HEK293 (cell line): ENCODE results near the gene SCD.

Experiments used
- CTCF ChIA-PET: fragments of 350-600 bp; formaldehyde crosslinking; extraction: SDS; loops from one replicate; lab custom pipeline; 2021; ENCODE audit warnings: antibody characterized with exemption; lab: Yijun Ruan, JAX
- POLR2A ChIA-PET: fragments of 300-600 bp; formaldehyde crosslinking; extraction: SDS; loops from one replicate; lab custom pipeline; 2020; ENCODE audit warnings: antibody characterized with exemption, inconsistent platforms; lab: Yijun Ruan, JAX
- H3K27ac ChIP-seq: fragments of 200-500 bp; sonication (Bioruptor generic); 2 replicates; pipeline ENCODE4 v1.5.1; 2014; ENCODE audit warnings: low read depth, low read length, control low read depth, inconsistent platforms; ENCODE audit errors: extremely low read depth
- H3K36me3 ChIP-seq, 2 experiments: fragments of 200-500 bp in 1 of 2; sonication (Bioruptor generic) in 1 of 2; 1 replicate in 1 of 2; 2 replicates in 1 of 2; pipeline ENCODE4 v1.5.1; 2014 to 2017; ENCODE audit warnings: inconsistent platforms in 2 of 2, low read length in 2 of 2; ENCODE audit not compliant: control insufficient read depth in 2 of 2, insufficient read depth in 1 of 2
- H3K4me1 ChIP-seq: fragments of 200-500 bp; sonication (Bioruptor generic); 2 replicates; pipeline ENCODE4 v1.5.1; 2014; ENCODE audit warnings: mild to moderate bottlenecking, low read length, inconsistent platforms; ENCODE audit not compliant: control insufficient read depth, insufficient read depth
- H3K4me3 ChIP-seq: 2 replicates; pipeline ENCODE4 v1.5.1; 2011; ENCODE audit warnings: low read depth, mild to moderate bottlenecking, control low read depth, low read length, moderate library complexity
- H3K9me3 ChIP-seq: fragments of 200-500 bp; sonication (Bioruptor generic); 2 replicates; pipeline ENCODE4 v1.5.1; 2014; ENCODE audit warnings: low read depth, low read length, inconsistent platforms; ENCODE audit not compliant: control insufficient read depth, insufficient read depth
- KLF16 ChIP-seq: fragments of 450-650 bp; formaldehyde crosslinking; IDR thresholded peaks from 2 replicates; pipeline ENCODE4 v1.5.1; 2017; ENCODE audit warnings: missing biosample characterization, missing genetic modification characterization
- SP3 ChIP-seq: fragments of 450-650 bp; formaldehyde crosslinking; IDR thresholded peaks from 2 replicates; pipeline ENCODE4 v1.5.1; 2016; ENCODE audit warnings: missing biosample characterization, missing genetic modification characterization
- WT1 ChIP-seq: fragments of 450-650 bp; formaldehyde crosslinking; IDR thresholded peaks from 2 replicates; pipeline ENCODE4 v1.5.1; 2016; ENCODE audit warnings: missing biosample characterization, missing genetic modification characterization
- ZBTB7A ChIP-seq: fragments of 450-650 bp; formaldehyde crosslinking; IDR thresholded peaks from 2 replicates; pipeline ENCODE4 v1.5.1; 2016; ENCODE audit warnings: low read depth, missing biosample characterization, missing genetic modification characterization
- ZNF274 ChIP-seq, 2 experiments: fragments of 200-500 bp in 1 of 2; fragments of 450-650 bp in 1 of 2; sonication (Bioruptor generic) in 1 of 2; formaldehyde crosslinking in 1 of 2; IDR thresholded peaks; 2 replicates each; pipeline versions ENCODE4 v1.5.1 to v1.6.1; 2014 to 2016; ENCODE audit warnings: borderline replicate concordance in 1 of 2, inconsistent platforms in 1 of 2, low read length in 1 of 2, missing biosample characterization in 1 of 2, missing genetic modification characterization in 1 of 2
- ZNF394 ChIP-seq: fragments of 450-650 bp; formaldehyde crosslinking; IDR thresholded peaks from 2 replicates; pipeline ENCODE4 v1.5.1; 2016; ENCODE audit warnings: missing biosample characterization, missing genetic modification characterization, mild to moderate bottlenecking, moderate library complexity, borderline replicate concordance
- ZNF433 ChIP-seq: fragments of 450-650 bp; formaldehyde crosslinking; IDR thresholded peaks from 2 replicates; pipeline ENCODE4 v1.5.1; 2016; ENCODE audit warnings: missing biosample characterization, missing genetic modification characterization, low read depth
- ZNF521 ChIP-seq: fragments of 450-650 bp; formaldehyde crosslinking; IDR thresholded peaks from 2 replicates; pipeline ENCODE4 v1.5.1; 2017; ENCODE audit warnings: missing biosample characterization, mild to moderate bottlenecking, missing genetic modification characterization
- ZNF561 ChIP-seq: fragments of 450-650 bp; IDR thresholded peaks from 2 replicates; pipeline ENCODE4 v1.5.1; 2018; ENCODE audit warnings: missing biosample characterization, missing genetic modification characterization, borderline replicate concordance
- ZNF626 ChIP-seq: fragments of 450-650 bp; sonication (Bioruptor Pico); formaldehyde crosslinking; IDR thresholded peaks from 2 replicates; pipeline ENCODE4 v1.5.1; 2018; ENCODE audit warnings: missing biosample characterization, missing genetic modification characterization, inconsistent platforms
- TF ChIP-seq, protein P1 (sequence below): fragments of 450-650 bp; formaldehyde crosslinking; IDR thresholded peaks from 2 replicates; pipeline ENCODE4 v1.5.1; 2016; ENCODE audit warnings: missing biosample characterization, missing genetic modification characterization, borderline replicate concordance
- TF ChIP-seq, protein P2 (sequence below): fragments of 450-650 bp; formaldehyde crosslinking; IDR thresholded peaks from 2 replicates; pipeline ENCODE4 v1.5.1; 2016; ENCODE audit warnings: missing biosample characterization, missing genetic modification characterization, low read depth
- TF ChIP-seq, protein P3 (sequence below): fragments of 450-650 bp; formaldehyde crosslinking; IDR thresholded peaks from 2 replicates; pipeline ENCODE4 v1.5.1; 2017; ENCODE audit warnings: missing biosample characterization, missing genetic modification characterization
- TF ChIP-seq, protein P4 (sequence below): fragments of 450-650 bp; formaldehyde crosslinking; IDR thresholded peaks from 2 replicates; pipeline ENCODE4 v1.5.1; 2016; ENCODE audit warnings: missing biosample characterization, missing genetic modification characterization
- TF ChIP-seq, protein P5 (sequence below): fragments of 450-650 bp; formaldehyde crosslinking; IDR thresholded peaks from 2 replicates; pipeline ENCODE4 v1.5.1; 2016; ENCODE audit warnings: missing biosample characterization, missing genetic modification characterization
- TF ChIP-seq, protein P6 (sequence below): fragments of 450-650 bp; formaldehyde crosslinking; IDR thresholded peaks from 2 replicates; pipeline ENCODE4 v1.5.1; 2016; ENCODE audit warnings: missing biosample characterization, missing genetic modification characterization

SCD gene

DNA sequence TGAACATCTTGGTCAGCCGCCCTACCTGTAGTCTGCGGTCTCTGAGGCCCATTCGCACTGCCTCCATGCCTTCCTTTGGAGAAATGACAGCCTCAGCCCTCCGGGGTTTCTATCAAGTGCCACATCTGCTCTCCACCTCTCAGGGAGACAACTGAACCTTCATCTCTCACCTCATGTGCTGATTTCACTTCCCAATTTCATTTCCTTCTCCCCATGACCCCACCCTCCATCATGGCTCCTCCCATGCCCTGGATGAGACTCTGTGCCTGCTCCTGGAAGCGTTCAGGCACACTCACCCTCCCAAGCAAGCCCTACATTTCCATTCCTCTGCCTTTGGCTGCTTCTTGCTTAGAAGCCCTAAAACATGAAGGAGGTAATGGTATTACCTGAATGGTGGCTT is 7.8 kb upstream of the SCD start:
- no peaks in the 10 kb centered on the region for H3K4me1 ChIP-seq
- POLR2A ChIA-PET, result no interaction called here

More for the DNA sequence above, 7.8 kb upstream of the SCD start:
- CTCF ChIA-PET, result interaction anchor here (0.6 to 20.2 kb wide), 26 partner anchors 9 to 547 kb away, joined by 3 to 342 read pairs (median 4); partner anchors contain the start of gene PKD2L1
- no peaks in the 10 kb centered on the region for H3K36me3 ChIP-seq
- no peak for TF ChIP-seq ZNF521 (tag by site-specific recombination)
- TF ChIP-seq, protein P1, sequence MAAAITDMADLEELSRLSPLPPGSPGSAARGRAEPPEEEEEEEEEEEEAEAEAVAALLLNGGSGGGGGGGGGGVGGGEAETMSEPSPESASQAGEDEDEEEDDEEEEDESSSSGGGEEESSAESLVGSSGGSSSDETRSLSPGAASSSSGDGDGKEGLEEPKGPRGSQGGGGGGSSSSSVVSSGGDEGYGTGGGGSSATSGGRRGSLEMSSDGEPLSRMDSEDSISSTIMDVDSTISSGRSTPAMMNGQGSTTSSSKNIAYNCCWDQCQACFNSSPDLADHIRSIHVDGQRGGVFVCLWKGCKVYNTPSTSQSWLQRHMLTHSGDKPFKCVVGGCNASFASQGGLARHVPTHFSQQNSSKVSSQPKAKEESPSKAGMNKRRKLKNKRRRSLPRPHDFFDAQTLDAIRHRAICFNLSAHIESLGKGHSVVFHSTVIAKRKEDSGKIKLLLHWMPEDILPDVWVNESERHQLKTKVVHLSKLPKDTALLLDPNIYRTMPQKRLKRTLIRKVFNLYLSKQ (tag by site-specific recombination), result no peak
- TF ChIP-seq ZNF626 (tag by site-specific recombination), result no peak
- TF ChIP-seq, protein P2, sequence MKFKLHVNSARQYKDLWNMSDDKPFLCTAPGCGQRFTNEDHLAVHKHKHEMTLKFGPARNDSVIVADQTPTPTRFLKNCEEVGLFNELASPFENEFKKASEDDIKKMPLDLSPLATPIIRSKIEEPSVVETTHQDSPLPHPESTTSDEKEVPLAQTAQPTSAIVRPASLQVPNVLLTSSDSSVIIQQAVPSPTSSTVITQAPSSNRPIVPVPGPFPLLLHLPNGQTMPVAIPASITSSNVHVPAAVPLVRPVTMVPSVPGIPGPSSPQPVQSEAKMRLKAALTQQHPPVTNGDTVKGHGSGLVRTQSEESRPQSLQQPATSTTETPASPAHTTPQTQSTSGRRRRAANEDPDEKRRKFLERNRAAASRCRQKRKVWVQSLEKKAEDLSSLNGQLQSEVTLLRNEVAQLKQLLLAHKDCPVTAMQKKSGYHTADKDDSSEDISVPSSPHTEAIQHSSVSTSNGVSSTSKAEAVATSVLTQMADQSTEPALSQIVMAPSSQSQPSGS (tag by site-specific recombination), result no peak
- TF ChIP-seq, protein P3, sequence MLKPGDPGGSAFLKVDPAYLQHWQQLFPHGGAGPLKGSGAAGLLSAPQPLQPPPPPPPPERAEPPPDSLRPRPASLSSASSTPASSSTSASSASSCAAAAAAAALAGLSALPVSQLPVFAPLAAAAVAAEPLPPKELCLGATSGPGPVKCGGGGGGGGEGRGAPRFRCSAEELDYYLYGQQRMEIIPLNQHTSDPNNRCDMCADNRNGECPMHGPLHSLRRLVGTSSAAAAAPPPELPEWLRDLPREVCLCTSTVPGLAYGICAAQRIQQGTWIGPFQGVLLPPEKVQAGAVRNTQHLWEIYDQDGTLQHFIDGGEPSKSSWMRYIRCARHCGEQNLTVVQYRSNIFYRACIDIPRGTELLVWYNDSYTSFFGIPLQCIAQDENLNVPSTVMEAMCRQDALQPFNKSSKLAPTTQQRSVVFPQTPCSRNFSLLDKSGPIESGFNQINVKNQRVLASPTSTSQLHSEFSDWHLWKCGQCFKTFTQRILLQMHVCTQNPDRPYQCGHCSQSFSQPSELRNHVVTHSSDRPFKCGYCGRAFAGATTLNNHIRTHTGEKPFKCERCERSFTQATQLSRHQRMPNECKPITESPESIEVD, result no peak
- TF ChIP-seq, protein P4, sequence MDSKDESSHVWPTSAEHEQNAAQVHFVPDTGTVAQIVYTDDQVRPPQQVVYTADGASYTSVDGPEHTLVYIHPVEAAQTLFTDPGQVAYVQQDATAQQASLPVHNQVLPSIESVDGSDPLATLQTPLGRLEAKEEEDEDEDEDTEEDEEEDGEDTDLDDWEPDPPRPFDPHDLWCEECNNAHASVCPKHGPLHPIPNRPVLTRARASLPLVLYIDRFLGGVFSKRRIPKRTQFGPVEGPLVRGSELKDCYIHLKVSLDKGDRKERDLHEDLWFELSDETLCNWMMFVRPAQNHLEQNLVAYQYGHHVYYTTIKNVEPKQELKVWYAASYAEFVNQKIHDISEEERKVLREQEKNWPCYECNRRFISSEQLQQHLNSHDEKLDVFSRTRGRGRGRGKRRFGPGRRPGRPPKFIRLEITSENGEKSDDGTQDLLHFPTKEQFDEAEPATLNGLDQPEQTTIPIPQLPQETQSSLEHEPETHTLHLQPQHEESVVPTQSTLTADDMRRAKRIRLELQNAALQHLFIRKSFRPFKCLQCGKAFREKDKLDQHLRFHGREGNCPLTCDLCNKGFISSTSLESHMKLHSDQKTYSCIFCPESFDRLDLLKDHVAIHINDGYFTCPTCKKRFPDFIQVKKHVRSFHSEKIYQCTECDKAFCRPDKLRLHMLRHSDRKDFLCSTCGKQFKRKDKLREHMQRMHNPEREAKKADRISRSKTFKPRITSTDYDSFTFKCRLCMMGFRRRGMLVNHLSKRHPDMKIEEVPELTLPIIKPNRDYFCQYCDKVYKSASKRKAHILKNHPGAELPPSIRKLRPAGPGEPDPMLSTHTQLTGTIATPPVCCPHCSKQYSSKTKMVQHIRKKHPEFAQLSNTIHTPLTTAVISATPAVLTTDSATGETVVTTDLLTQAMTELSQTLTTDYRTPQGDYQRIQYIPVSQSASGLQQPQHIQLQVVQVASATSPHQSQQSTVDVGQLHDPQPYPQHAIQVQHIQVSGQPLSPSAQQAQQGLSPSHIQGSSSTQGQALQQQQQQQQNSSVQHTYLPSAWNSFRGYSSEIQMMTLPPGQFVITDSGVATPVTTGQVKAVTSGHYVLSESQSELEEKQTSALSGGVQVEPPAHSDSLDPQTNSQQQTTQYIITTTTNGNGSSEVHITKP (tag by site-specific recombination), result no peak
- TF ChIP-seq, protein P5, sequence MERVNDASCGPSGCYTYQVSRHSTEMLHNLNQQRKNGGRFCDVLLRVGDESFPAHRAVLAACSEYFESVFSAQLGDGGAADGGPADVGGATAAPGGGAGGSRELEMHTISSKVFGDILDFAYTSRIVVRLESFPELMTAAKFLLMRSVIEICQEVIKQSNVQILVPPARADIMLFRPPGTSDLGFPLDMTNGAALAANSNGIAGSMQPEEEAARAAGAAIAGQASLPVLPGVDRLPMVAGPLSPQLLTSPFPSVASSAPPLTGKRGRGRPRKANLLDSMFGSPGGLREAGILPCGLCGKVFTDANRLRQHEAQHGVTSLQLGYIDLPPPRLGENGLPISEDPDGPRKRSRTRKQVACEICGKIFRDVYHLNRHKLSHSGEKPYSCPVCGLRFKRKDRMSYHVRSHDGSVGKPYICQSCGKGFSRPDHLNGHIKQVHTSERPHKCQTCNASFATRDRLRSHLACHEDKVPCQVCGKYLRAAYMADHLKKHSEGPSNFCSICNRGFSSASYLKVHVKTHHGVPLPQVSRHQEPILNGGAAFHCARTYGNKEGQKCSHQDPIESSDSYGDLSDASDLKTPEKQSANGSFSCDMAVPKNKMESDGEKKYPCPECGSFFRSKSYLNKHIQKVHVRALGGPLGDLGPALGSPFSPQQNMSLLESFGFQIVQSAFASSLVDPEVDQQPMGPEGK (tag by site-specific recombination), result no peak
- no peak for TF ChIP-seq ZNF433 (tag by site-specific recombination)
- no peak for TF ChIP-seq ZNF274 (IDR thresholded peaks at IDR 0.05; ENCODE audit: low read length)
- no peak for TF ChIP-seq ZNF274 (tag by site-specific recombination; IDR thresholded peaks at IDR 0.05; ENCODE audit: borderline replicate concordance)
- no peak for TF ChIP-seq ZNF561 (tag by site-specific recombination)
- no peak for TF ChIP-seq SP3
- TF ChIP-seq, protein P6, sequence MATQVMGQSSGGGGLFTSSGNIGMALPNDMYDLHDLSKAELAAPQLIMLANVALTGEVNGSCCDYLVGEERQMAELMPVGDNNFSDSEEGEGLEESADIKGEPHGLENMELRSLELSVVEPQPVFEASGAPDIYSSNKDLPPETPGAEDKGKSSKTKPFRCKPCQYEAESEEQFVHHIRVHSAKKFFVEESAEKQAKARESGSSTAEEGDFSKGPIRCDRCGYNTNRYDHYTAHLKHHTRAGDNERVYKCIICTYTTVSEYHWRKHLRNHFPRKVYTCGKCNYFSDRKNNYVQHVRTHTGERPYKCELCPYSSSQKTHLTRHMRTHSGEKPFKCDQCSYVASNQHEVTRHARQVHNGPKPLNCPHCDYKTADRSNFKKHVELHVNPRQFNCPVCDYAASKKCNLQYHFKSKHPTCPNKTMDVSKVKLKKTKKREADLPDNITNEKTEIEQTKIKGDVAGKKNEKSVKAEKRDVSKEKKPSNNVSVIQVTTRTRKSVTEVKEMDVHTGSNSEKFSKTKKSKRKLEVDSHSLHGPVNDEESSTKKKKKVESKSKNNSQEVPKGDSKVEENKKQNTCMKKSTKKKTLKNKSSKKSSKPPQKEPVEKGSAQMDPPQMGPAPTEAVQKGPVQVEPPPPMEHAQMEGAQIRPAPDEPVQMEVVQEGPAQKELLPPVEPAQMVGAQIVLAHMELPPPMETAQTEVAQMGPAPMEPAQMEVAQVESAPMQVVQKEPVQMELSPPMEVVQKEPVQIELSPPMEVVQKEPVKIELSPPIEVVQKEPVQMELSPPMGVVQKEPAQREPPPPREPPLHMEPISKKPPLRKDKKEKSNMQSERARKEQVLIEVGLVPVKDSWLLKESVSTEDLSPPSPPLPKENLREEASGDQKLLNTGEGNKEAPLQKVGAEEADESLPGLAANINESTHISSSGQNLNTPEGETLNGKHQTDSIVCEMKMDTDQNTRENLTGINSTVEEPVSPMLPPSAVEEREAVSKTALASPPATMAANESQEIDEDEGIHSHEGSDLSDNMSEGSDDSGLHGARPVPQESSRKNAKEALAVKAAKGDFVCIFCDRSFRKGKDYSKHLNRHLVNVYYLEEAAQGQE (tag by site-specific recombination), result no peak
- TF ChIP-seq WT1 (tag by site-specific recombination), result no peak
- no peak for TF ChIP-seq ZBTB7A (tag by site-specific recombination)
- no peak for TF ChIP-seq ZNF394 (tag by site-specific recombination)
- TF ChIP-seq KLF16 (tag by site-specific recombination), result no peak
- no peak overlapping the region for H3K4me3 ChIP-seq
- no peaks in the 10 kb centered on the region for H3K9me3 ChIP-seq
- no peak overlapping the region for H3K27ac ChIP-seq
